ENCODE results near the gene KRAS. TPM values are rescaled to one million over a fixed set of nuclear protein-coding genes. Genes with fewer than 3 reads are reported as not detected.

KRAS gene
- total RNA-seq, 2 experiments from 2014 or later, result 26.9 to 27.7 TPM

DNA sequence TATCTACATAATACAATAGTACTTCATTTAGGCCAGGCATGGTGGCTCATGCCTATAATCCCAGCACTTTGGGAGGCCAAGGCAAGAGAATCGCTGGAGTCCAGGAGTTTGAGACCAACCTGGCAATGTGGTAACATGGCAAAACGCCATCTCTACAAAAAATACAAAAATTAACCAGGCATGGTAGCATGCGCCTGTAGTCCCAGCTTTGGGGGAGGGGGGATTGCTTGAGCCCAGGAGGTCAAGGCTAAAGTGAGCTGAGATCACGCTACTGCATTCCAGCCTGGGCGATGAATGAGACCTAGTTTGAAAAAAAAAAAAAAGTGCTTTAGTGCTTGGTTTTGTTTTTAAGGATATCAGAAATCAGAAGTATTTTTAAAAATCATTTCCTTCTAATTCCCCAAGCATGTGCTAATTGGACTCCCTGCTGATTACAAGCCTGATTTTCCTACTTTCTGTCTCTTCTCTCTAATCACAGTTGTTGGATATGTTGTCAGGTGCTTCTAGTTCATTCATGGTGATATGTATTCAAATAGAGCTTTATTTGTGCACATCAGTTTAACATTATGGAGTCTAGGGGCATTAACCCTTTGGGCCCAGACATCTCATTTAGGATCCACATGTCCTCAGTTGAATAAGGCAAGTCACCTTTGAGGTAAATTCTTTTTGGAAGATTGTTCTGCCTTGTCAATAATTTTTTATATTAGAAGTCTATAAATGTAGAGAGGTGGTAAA lies 7.0 kb upstream of the KRAS start:
- ChIA-PET POLR2A (no interaction called here), CTCF (no interaction called here)

DNA sequence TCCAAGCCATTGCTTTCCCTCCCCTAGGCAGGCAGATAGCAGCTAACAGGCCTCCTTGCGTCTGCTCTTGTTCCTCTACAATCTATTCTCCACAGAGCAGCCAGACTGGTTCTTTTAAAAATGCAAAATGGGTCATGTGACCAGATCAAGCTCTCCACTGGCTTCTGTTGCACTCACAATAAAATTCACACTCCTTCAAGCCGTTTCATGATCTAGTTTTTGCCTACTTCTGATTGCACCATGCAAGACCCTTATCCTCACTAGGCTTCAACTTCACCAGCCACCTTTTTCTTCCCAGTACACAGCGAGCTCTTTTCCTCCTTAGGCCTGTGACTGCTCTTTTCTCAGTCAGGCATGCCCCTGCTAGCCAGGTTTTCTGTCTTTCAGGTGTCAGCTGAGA lies 6.1 kb upstream of the KRAS start:
- ChIA-PET CTCF (no interaction called here), POLR2A (no interaction called here)

DNA sequence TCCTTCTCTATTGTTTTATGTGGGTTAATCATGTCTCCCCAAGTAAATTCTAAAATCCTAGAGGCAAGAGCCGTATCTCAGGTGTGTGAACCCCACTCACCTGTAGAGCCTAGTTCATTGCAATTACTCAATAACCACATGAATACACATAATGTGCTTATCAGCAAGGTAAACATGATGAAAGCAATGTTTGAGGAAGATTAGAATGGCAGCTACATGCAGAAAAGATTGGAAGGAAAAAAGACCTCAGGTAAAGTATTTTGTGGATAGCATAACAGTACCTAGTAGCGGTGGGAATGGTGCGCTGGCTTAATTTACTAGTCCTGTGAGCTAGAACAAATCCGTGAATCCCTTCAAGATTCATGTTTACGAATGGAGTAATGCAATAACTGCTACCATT lies 5.3 kb upstream of the KRAS start:
- POLR2A ChIA-PET, result no interaction called here
- CTCF ChIA-PET, result no interaction called here

DNA sequence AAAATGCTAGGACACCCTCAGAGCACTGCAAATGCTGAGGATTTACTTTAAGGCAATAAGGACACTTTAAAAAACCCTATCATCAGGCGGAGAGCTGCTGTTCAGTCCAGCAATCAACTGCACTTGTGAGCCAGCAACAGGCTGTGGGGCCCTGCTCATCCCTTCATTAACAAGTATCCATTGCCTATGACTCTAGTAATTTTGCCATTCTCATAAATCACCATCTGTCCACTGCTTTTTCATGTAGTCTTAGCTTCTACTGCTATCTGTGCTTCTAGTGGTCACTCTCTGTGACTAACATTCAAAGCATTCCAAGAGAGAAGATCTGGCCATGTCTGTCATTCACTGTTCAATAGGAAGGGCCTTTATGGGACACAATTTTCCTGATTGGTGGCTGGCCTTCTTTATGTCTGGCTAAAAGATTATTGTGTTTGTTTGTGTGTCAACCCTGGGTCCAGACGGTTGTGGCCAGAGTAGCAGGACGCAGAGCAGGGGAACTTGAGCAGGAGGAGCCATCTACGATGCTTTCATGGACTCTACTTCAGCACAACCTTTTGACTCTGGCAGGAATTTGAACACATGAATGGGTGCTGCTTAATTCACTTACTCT lies 3.6 kb upstream of the KRAS start:
- ChIA-PET POLR2A (no interaction called here), CTCF (no interaction called here)

DNA sequence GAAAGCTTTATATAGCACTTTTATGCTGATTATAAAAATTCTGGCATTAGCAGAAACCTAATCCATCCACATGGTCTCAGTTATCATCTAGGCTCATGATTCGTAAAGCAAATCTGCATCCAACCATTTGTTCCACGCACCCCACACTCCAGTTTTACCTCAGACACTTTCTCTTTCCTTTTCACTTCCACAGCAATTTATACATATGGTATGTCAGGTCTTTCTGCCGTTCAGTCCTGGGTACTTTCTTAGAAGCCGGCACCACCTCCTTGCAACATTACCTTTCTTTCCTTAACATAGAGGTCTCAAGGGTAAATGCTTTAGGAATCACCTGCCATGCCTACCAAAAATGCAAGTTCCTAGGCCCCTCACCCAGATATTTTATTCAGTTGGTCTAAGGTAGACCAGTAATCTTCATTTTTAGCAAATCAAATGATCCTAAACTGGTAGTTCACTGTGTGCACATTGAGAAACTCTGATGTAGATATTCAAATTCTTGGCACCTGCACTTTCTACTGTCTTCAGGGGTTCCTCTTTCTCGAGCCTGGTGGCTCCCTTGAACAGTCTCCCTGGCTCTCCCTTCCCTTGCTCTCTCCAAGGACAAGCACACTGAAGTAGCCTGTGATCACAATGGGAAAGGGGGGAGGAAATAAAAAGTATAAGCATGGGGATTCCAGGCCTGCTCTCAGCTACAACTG lies 2.8 kb upstream of the KRAS start:
- ChIA-PET CTCF (interaction anchor here (2.4 kb wide), 1 partner anchor 12 kb away, joined by 6 read pairs; no protein-coding TSS in a partner anchor), POLR2A (no interaction called here)

DNA sequence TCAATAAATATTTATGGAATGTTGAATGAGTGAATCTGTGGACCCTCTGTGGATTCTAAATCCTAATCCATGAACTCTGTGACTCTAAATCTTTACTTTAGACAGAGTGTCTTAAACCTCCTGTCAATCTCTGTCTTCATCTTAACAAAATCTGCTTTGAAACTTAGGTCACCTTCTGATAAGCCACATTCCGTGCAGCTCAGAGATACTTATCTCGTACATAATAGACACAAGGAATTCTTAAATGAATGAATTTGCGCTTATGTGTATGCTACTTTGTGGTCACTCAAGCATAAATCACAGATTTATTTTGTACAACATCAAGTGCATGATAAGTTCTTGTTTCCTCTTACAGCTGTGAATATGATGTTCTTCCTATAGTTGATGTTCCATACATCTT lies 2.2 kb upstream of the KRAS start:
- POLR2A ChIA-PET, result no interaction called here
- CTCF ChIA-PET, result interaction anchor here (1.3 to 2.4 kb wide), 2 partner anchors 12 to 130 kb away, joined by 3 to 6 read pairs; no protein-coding TSS in a partner anchor

DNA sequence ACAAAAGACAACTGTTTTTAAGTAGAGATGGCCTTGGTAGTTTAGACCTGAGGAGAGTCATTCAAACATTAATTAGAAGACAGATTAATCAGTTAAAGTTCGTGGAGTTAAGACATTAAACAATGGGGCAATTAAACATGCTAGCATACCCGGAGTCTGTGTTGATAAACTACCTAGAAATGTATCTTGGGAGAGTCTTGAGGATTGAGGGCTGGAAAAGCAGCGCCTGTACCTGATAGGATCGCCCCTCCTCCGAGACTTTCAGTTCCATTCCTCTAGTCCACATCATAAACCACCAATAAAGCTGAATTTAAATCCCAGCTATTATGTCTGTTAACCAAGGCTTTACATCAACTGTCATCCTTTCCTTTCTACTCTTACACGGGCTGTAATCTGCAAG lies 1.0 kb upstream of the KRAS start:
- ChIA-PET POLR2A (interaction anchor here (0.8 to 1.5 kb wide), 3 partner anchors 24 to 133 kb away, joined by 3 to 5 read pairs (median 3); no protein-coding TSS in a partner anchor), CTCF (interaction anchor here (1.3 to 2.4 kb wide), 2 partner anchors 11 to 131 kb away, joined by 3 to 6 read pairs; no protein-coding TSS in a partner anchor)

DNA sequence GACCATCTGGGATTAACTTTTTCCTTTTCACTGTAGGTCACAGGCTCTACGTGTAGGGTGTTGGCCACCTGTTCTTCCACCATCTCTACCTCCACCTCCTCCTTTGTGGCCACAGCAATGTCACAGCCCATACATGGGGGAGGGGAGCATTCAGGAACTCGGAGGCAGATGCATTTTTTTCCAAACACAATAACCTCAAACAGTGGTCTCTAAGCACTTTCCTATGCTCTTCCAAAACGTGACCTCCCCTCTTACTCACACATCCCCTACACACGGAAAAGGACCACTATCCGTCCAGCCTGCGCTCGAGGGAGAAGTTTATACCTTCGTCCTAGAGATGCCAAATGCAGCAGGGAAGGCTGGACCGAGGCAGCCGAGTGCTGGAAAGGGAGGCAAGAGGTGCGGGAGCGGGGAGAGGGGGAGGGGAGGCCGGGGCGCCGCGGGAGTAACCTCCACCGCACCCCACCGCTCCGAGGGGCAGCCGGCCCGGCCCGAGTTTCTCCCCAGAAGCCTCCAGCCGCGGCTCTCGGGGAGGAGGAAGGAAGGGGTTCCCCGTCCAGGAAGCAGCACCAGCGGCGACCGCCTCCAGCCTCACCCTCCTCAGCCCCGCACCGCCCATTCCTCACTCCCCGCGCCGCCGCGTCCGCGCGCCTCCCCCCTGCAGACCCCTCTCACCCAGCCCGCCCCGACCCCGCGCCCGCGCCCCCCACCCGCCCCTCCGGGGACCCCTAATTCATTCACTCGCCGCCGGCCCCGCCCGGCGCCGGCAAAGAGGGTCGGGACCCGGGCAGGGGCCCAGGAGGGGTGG lies 594 bp downstream of the KRAS start:
- CTCF ChIA-PET, result interaction anchor here (0.7 to 1.0 kb wide), 2 partner anchors 138 to 269 kb away, joined by 3 to 4 read pairs; no protein-coding TSS in a partner anchor
- POLR2A ChIA-PET, result interaction anchor here (0.6 to 1.5 kb wide), 8 partner anchors 26 to 674 kb away, joined by 3 to 10 read pairs (median 4); no protein-coding TSS in a partner anchor

DNA sequence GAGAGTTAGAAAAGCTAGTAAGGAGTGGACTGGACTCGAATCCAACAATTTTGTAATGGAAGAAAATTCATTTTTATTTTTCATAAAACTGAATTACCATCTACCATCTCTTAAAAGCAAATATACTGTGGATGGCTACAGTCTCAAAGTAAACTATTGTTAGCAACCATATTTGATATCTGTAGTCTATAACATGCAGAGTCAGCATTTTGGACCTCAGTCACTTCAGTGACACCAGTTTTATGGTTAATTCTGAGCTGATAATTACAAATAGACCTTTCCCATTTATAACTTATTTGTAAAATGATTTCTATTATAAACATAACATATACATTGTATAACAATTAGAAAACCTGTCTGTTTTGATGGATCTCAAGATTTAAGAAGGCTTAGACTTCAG lies 2.0 kb downstream of the KRAS start:
- CTCF ChIA-PET, result interaction anchor here (1.3 kb wide), 1 partner anchor 10 kb away, joined by 4 read pairs; no protein-coding TSS in a partner anchor
- POLR2A ChIA-PET, result interaction anchor here (0.7 kb wide), 1 partner anchor 131 kb away, joined by 3 read pairs; no protein-coding TSS in a partner anchor

DNA sequence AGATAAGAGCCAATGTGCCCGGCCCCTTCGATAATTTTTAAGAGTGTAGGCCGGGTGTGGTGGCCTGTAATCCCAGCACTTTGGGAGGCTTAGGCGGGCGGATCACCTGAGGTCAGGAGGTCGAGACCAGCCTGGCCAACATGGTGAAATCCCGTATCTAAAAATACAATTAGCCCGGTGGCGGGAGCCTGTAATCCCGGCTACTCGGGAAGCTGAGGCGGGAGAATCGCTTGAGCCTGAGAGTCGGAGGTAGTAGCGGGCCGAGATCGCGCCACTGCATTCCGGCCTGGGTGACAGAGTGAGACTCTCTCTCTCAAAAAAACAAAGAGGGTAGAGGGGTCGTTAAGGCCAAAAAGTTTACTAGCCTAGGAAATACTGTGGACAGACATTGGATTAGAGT lies 2.6 kb downstream of the KRAS start:
- POLR2A ChIA-PET, result no interaction called here

DNA sequence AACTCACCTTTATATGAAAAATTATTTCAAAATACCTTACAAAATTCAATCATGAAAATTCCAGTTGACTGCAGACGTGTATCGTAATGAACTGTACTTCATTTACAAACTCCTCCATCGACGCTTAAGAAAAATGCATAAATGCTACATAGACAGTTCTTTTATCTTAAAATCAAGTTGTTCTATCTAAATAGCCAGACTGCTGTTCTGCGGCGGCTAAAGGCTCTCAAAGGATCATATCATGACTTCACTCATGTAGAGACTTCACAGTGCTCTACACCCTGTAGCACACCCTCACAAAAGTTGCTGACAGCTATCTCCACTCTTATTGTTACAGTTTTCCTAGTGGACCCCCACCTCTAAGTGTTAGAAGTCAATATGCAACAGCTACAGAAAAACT lies 5.2 kb downstream of the KRAS start:
- CTCF ChIA-PET, result no interaction called here
- POLR2A ChIA-PET, result no interaction called here

More for the DNA sequence above, 2.6 kb downstream of the KRAS start:
- CTCF ChIA-PET, result interaction anchor here (1.3 kb wide), 1 partner anchor 9 kb away, joined by 4 read pairs; no protein-coding TSS in a partner anchor

DNA sequence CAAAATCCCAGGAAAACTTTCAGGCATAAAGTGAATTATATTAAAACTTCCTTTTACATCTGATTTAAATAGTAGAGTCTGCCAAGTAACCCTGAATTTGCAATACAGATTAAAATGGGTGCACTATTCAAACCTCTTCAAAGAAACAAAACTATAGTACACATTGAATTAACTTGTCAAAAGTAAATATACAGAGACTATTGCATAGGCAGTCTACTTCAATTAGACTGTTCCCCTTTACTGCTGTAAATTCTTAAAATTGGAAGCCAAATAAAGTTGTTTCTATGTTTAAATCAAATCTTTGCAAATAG lies 7.1 kb downstream of the KRAS start:
- ChIA-PET POLR2A (no interaction called here), CTCF (interaction anchor here (0.6 to 1.0 kb wide), 2 partner anchors 132 to 144 kb away, joined by 3 to 4 read pairs; no protein-coding TSS in a partner anchor)

DNA sequence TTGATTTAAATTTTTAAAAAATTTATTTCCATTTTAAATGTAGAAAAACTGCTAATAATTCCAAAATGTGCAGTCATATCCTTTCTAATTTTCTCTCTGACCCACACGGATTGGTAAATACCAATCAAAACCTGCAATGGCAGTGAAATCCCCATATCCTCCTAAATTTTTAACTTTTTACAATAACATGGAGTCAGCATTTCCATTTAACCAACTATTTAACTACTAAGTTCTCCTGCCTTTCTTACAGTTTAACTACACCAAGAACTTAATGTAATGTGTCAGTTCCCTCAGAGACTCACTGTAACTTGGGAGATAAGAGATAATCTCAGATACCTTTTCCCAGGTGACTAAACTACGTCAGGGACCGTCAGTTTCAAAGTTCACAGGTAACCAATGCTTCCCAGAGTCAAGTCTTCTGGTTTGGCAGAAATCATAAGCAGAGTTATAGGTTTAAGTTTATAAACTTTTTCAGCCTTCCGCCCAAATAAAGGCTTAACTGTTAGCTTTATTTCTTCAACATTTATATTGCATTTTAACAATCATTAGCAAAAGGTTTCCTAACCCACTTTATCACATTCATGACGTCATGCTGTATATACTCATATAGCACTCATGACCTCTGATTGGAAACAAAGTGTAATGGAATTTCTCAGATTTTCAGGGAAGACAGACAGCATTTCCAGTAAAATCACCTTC lies 7.6 kb downstream of the KRAS start:
- CTCF ChIA-PET, result interaction anchor here (0.6 to 1.0 kb wide), 2 partner anchors 132 to 144 kb away, joined by 3 to 4 read pairs; no protein-coding TSS in a partner anchor
- POLR2A ChIA-PET, result no interaction called here

DNA sequence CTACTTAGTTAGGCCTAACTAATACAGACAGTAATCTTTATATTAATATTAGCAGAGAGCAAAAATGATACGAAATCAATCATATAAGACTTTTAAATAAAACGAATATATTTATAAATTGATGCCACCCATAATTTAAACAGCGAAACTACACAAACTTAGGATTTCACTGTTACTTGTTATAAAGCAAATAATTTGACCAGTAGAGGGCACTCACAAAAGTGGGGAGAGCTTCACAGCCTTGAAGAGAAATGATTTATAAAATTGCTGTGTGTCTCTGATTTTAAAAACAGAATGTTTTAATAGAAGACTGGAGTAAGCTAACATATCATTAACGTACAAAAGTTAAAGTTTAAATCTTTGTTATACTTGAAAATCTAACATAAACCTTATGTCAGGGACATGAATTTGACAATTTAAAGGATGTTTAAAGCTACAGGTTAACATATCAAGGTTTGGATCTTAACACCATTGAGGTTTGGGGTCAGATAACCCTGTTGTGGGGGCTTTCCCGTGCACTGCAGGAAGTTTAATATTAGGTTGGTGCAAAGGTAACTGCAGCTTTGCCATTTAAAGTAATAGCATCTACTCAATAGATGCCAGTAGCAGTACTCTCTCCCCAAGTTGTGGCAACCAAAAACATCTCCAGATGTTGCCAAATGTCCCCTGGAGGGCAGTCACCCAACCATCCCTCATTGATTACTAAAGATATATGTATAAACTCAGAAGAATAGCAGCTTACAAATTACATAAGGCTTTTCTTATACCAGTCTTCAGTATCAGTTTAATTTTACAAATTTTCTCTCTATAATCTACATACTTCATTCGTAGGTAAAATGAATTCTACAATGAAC lies 9.3 kb downstream of the KRAS start:
- CTCF ChIA-PET, result interaction anchor here (0.6 to 1.6 kb wide), 9 partner anchors 11 to 156 kb away, joined by 3 to 6 read pairs (median 4); no protein-coding TSS in a partner anchor

DNA sequence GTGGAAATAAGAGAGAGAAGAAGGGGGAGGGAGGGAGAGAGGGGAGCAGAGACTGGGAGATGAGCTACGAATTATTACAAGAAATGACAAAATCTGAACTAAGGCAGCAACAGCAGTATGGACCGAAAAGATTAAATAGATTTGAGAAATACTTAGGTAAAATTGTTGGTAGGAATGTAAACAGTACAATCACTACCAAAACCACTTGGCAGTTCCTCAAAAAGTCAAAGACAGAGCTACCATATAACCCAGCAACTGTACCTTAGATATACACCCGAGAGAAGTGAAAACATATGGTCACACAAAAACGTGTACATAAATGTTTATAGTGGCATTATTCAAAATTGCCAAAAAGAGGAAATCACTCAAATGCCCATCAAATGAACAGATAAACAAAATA lies 14.1 kb downstream of the KRAS start:
- POLR2A ChIA-PET, result no interaction called here
- CTCF ChIA-PET, result interaction anchor here (1.4 kb wide), 1 partner anchor 58 kb away, joined by 4 read pairs; no protein-coding TSS in a partner anchor

More for the DNA sequence above, 9.3 kb downstream of the KRAS start:
- POLR2A ChIA-PET, result interaction anchor here (0.6 to 1.0 kb wide), 2 partner anchors 24 to 123 kb away, joined by 5 to 7 read pairs; no protein-coding TSS in a partner anchor

DNA sequence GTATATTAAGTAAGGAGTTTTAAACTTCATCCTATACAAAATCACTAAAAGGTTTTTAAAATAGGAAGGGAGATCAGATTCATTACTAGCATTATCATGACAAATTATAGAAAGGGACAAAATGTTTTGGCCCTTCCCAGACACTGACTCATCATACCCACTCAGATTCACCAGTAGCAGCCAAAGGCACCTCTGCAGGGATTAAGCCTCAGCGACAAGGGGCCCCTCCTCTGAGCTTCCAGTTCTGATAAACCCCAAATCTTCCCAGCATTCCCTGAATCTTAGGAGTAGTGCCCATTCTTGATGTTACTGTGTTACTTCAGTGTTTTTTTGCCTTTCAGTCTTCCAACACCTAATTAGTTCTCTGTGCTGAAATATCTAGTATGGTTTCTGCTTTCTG lies 14.5 kb downstream of the KRAS start:
- ChIA-PET CTCF (no interaction called here), POLR2A (no interaction called here)

DNA sequence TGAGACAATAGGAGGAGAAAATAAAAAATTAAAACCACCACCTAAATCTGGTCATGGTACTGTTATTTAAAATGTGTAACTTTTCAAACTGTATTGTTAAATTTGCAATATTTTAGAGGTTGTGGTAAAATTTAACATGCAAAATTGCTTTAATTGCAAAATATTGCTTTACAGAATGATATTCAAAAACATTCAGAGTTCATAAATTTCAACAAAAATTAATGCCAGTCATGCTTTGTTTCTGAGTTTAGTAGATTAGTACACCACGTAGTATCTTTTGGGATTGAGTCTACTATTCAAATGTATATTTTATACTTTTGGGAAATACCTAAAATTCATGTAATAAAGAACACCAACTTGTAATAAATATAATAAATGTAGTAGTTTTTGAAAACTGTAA lies 37.4 kb downstream of the KRAS start:
- ChIA-PET CTCF (no interaction called here), POLR2A (no interaction called here)

DNA sequence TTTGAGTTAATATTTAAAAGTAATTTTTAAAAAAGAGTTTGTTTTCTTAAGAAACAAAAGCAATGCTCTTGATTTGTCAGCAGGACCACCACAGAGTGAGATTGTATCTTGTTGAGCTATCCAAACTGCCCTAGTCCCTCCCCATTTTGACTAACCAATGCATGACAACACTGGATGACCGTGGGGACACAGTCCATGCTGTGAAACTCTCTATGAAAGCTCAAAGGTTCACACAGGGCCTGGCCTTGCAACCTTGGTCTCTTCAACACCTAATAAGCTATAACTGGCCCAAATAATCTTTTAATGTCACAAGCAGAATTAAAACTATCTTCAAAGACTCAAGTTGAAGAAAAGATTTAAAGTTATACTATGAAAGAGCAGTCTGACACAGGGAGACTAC lies 42.2 kb downstream of the KRAS start:
- POLR2A ChIA-PET, result interaction anchor here (0.6 kb wide), 1 partner anchor 192 kb away, joined by 3 read pairs; no protein-coding TSS in a partner anchor
- CTCF ChIA-PET, result no interaction called here
